HG02588 (cell line): ENCODE data around the gene POP4.
A peak's percentile ranks its signal among the peaks of the same experiment; 100 is the strongest.
"Not testable (repeated sequence)": the region's sequence is repeated elsewhere in the genome, so short reads cannot be mapped to it uniquely, and the experiment has no call there.

Experiments used
- ATAC-seq: cut with Tn5 transposase; IDR thresholded peaks from one replicate; pipeline ENCODE4 v1.9.1; 2021; ENCODE audit warnings: mild to moderate bottlenecking, moderate library complexity; ENCODE audit not compliant: unreplicated experiment

Gene POP4, protein sequence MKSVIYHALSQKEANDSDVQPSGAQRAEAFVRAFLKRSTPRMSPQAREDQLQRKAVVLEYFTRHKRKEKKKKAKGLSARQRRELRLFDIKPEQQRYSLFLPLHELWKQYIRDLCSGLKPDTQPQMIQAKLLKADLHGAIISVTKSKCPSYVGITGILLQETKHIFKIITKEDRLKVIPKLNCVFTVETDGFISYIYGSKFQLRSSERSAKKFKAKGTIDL

DNA sequence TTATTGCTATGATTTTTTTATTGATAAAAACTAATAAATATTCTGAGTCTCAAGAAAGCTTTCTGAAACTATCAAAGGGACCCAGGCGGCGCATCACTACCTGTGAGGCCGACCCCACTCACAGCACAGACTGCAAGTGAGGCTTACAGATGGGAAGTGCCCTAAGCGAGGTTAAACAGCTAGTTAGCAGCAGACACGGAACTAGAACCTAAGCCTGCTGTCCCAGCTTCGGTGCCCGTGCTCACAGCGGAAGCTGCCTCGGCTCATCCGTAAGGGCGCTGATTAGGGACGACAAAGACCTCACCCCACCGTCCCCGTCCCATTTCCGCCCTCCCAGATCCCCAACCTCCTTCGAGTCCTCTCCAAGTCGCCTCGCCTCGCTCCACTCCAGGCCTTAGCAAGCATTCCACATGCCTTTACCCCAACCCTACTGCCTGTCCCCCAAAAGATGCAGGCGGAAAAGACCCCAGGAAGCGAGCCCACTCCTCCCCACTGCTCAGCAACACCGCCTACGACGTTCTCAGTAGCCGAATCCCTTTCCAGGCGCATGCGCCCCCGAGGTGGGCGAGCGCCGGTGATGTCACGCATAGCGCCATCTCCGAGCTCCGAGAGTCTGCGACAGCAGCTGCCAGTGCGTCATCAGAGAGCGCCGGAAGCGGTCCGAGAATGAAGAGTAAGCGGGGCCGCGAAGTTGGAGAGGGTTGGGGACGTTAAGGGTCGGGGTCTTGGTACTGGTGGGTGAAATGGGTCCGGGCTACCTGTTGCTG lies at the start of gene POP4:
POP4 (plus strand) TSS at position 631 of the 767 bp plus-strand sequence; CDS start at position 667, 36 bp downstream.
- ATAC-seq, result peak; percentile 62

GRCh38 chr19:29559110-29559509 lies 47.0 kb upstream of the POP4 start:
- ATAC-seq, result not testable (repeated sequence)

DNA sequence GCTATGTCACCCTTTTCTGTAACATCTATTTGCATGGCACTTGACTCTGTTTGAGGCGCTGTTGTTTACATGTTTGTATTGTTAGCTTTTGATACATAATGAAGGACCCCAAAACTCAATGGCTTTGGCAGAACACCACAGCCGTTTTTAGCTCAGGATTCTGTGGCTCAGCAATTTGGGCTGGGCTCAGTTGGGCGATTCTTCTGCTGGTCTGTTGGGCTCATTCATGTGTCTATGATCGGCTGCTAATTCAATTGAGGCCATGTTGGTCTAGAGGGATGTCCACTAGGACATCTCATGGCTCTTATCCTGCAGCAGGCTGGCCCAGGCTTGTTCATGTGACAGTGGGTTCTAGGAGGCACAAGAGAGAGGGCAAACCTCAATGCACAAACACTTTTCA lies 46.3 kb upstream of the POP4 start:
- ATAC-seq, result no peak

DNA sequence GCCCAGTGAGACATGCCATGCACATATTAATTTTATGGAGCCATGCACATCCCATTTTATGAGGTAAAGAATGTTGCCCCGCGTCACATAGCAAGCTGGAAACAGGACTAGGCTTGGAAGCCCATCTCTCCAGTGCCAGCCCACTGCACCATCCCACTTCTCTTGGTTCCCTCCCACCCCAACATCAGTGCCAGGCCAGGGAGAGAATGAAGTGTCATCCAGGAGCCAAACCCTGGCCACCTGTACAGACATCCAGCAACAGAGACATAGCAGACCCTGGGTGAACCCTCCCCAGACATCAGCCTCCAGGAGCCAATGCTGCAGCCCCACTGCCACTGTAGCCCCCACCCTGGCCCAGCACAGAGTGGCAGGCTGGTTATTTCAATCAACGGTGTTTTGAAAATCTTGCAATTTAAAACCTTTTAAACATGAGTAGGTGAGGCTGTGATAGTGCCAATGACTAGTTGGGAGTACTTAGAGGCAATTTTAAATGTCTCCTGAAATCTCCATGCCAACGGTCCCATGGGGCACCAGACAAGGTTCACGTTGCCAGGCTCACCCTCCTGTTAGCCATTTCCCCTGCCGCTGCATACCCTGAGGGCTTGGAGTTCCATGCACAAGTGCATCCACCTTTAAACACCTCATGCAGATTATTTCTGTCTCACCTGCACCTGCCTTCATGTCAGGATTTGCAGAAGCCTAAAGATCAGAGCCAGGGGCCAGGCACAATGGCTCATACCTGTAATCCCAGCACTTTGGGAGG lies 45.6 kb upstream of the POP4 start:
- no peak for ATAC-seq

GRCh38 chr19:29561601-29562000 lies 44.5 kb upstream of the POP4 start:
- no peak for ATAC-seq

GRCh38 chr19:29562299-29563297 lies 43.5 kb upstream of the POP4 start:
- no peak for ATAC-seq

GRCh38 chr19:29563486-29564101 lies 42.5 kb upstream of the POP4 start:
- ATAC-seq, result no peak

DNA sequence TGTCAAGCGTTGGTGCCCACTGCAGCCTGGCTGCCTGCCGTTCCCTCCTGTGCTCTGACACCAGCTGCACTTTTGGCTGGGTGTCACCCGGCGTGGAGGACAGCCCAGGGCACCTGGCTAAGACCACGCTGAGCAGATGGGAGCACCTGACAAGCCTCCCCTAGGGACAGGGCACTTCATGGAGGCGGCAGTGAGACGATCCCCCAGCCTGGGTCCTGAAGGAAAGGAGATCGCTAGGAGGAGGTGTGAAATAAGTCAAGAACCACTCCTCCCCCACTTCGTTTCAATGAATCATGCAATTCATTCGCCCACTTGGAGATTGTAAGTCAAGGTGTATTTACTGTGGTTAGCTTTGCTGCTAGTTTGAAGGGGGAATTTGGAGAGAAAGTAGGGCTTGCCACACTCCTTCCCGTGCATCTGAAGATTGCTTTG lies 41.5 kb upstream of the POP4 start:
- no peak for ATAC-seq

DNA sequence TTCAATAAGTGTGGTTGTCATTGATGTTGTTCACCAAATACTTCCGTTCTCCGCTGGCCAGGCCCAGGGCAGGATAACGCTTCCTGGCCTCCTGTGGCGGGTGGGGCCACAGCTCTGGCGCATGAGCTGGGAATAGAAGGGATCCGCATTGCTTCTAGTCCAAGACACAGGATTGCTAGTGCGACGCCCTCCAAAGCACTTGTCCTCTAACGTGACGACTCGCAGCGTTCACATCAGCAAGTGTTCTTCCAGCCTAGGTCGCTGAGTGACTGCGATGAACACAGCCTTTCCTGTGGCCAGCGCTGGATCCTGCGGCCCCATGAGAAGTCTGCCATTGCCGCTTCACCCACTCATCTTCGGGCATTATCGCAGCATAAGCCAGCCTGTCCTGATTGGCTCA lies 40.9 kb upstream of the POP4 start:
- no peak for ATAC-seq

DNA sequence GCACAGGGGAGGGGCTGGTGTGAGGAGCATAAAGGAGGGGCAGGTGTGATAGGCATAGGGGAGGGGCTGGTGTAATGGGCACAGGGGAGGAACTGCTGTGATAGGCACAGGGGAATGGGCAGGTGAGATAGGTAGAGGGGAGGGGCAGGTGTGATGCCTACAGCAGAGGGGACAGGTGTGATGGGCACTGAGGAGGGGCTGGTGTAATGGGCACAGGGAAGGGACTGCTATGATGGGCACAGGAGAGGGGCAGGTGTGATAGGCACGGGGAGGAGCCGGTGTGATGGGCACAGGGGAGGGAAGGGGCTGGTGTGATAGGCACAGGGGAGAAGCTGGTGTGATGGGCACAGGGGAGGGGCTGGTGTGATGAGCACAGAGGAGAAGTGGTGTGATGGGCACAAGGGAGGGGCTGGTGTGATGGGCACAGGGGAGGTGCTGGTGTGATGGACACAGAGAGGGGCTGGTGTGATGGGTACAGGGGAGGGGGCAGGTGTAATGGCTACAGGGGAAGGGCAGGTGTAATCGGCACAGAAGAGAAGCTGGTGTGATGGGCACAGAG lies 39.5 kb upstream of the POP4 start:
- ATAC-seq, result no peak

GRCh38 chr19:29567366-29567915 lies 38.6 kb upstream of the POP4 start:
- ATAC-seq, result no peak

DNA sequence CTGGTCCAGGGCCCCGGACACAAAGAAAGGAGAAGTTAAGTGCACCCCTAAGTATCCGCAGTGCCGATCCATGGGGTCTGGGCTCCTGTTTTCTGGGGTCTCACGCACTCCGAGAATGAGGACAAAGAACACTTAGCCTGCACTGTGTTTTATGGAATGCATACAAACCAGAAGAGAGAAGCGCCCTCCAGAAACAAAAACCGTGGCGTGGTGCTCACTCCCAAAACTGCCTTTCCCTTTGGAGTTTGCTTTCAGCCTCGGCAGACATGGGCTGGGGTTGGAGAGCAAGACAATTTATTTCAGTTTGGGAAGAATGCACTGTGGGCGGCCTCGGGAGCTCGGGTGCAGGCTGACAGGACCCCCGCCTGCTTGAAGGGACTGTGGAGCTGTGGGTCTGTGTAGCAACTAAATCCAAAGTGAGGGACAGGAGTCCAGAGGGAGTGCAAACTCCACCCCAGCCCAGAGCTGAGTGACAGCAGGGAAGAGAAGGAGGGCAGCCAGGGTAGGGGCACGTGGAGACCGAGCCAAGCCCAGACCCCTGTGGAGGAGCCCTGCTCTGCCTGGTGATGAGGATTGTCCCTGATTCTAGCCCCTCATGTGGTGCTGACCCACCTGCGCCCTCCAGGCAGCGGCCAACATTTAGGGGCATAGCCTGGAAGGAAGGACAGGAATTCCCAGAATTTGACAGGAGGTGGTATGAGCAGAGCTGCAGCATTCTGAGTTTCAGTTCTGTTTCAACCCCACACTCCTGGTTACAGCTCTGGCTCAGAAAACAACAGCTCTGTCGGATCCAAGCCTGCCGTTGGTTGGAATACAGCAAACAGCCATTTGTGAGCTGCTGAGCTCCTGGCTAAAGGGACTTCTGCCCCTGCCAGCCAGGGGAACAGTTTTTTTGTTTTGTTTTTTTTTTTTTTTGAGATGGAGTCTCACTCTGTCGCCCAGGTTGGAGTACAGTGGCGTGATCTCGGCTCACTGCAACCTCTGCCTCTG lies 37.8 kb upstream of the POP4 start:
- ATAC-seq, result no peak

GRCh38 chr19:29569038-29569911 lies 36.8 kb upstream of the POP4 start:
- no peak for ATAC-seq

- ATAC-seq, result no peak
These were observed 34.9 kb upstream of the POP4 start for GRCh38 chr19:29571181-29571580.

DNA sequence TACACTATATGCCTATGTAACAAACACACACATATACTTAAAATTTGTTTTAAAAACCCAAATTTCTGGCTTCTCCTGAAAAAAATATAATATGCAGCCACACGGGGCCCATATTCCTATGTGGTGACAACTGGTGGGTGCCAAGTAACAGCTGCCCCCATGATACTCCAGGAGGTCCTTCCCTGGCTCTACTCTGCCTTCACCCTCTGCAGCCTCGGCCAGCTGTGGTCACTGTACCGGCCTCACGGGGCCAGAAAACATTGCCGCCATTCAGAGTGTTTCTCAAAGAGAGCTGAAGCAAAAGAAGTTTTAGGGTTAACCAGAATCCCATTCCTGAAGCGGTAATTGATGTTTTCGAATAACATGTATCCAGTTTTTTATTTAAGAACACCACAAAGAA lies 32.6 kb upstream of the POP4 start:
- no peak for ATAC-seq

- ATAC-seq, result no peak
These were observed 31.6 kb upstream of the POP4 start for GRCh38 chr19:29574510-29574909.

DNA sequence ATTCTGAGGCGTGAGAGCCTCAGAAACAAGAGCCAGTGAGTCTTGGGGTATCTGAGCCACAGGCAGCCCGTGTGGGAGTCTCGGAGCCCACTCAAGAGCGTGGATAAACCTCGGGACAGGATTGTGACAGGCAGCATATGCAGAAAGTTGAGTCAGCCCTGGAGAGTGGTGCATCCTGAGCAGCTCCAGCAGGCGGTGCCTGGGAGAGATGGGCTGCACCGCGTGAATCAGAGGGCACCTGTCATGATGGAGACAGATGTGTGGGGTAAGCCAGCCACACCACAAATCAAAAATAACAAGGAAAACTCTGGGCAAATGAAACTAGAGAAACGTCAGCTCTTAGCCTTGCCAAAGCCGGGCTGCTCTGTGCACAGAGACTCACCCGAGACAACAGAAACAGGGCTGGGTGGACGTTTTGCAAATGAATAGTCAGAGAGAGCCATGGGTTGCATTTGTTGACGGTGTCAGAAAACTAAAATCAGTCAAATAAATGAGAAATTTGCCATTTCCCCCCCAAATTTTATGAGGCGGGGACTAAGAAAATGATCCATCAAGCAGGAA lies 30.0 kb upstream of the POP4 start:
- no peak for ATAC-seq
